HG03521 (cell line): ENCODE results near the gene CCN5.
"Not testable (repeated sequence)": the region's sequence is repeated elsewhere in the genome, so short reads cannot be mapped to it uniquely, and the experiment has no call there.

Experiments used
- ATAC-seq: cut with Tn5 transposase; IDR thresholded peaks from one replicate; pipeline ENCODE4 v1.9.1; 2021; ENCODE audit warnings: mild to moderate bottlenecking, moderate library complexity; ENCODE audit not compliant: unreplicated experiment

The CCN5 gene

DNA sequence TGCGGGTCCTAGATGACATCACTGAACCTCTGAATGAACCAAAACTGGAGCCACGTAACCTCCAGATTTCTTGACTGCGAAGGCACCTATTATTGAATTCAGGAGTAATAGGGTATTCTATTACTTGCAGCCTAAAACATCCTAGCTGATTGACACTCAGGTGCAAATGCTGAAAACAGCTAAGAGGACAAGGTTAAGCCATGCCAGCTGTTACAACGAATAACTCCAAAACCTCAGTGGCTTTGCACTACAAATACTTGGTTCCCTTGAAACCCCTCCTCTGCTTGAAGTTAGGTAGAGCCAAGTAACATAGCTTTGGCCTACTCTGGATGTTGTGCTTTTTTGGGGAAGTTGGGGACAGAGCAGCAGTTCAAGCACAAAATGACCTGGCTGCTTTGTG, 21.0 kb upstream of the CCN5 start:
- no peak for ATAC-seq

DNA sequence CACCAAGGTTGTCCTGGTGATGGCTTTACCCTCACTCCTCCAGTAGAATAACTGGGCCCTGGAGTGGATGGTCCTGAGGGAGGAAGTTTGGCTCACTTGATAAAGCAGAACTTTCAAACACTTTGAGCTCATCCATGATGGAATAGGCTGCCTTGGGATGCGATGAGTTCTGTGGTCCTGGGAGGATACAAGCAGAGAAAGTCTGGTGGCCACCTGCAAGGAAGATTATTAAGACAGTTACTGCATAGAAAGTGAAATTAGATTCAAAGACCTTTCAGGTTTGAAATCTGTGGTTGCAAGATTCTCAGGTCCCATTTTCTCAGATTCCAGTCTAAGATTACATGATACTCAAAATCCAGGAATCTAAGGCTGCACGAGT, 19.9 kb upstream of the CCN5 start:
- ATAC-seq: no peak

DNA sequence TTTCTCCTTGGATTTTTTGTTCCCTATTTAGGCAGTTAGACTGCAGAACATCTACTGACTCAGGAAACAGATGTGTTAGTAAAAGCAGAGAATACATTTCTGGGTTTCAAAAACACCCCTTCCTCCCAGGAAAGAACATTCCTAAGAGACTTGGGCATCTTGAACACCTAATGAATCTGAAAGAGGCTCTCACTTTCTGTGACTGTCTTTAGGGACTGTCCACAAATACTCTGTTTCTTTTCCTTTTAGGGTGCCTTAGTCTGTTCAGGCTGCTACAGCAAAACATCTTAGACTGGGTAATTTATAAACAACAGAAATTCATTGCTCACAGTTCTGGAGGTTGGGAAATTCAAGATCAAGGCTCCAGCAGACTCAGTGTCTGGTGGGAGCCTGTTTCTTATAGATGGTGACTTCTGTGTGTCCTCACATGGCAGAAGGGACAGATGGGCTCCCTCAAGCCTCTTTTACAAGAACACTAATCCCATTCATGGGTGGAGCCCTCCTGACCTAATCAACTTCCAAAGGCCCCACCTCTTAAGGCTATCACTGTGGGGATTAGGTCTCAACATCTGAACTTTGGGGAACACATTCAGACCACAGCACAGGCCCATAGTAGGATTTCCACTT, 19.4 kb upstream of the CCN5 start:
- ATAC-seq: no peak

DNA sequence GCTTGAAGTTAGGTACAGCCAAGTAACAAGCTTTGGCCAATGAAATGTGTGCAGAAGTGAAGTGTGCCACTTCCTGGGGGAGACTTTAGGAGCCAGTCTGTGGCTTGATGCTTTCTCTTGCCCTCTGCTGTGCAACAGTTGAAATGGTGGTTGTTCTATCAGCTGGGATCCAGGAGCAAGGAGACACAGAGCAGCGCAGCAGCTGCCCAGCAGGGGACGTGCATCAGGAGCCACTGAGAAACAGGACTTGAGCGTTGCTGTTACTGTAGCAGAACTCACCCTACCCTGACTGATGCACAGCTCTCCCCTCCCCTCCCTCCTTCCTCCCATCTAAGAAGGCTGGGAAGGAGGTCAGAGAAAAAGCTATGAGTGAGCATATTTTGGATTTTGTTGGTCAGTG, 18.9 kb upstream of the CCN5 start:
- ATAC-seq: no peak

DNA sequence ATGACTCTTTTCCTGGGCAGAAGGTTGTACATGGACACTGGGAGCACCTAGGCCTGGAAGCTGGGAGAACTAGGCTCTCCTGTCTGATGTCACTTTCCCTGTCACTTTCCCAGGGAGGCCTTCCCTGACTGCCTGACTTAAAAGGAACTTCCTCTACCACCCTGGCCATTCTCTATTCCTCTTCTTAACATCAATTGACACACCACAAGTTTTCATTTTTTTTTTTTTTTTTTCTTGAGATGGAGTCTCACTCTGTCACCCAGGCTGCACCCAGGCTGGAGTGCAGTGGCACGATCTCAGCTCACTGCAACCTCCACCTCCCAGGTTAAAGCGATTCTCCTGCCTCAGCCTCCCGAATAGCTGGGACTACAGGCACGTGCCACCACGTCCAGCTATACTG, 18.1 kb upstream of the CCN5 start:
- ATAC-seq: not testable (repeated sequence)

DNA sequence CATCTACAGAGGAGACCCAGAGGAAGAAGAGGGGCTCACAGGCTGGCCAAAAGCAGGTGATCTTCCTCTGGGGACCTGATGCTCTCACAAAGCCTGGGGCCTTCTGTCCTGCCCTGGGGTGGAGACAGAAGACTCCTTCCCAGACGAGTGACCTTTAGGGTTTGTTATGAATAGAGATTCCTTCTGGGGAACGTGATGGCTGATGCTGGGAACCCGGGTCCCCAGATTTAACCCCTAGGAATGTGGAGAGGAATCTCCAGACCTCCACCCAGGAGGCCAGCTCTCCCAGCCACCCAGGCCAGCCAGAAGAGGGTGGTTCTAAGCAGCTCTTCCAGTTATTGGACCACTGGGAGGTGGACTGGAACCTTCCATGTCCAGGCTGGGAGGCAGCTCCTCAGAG, 16.8 kb upstream of the CCN5 start:
- ATAC-seq: no peak

DNA sequence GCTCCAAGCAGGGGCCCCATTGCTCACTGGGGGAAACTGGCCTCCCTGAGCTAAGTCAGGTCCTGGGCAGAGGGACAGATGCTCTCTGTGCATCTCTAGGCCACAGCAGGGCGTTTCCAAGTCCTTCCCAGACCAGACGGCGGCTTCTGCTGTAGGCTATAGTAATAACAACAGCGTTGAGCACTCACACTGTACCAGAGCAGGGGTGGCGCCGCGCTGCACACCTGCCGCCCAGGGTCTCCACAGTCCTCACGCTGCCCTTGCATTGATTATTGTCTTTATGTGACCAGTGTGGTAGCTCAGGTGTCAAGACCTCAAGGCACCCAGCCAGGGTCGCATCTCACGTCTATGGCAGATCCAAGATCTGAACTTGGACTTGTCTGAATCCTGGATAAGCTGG, 14.9 kb upstream of the CCN5 start:
- ATAC-seq: no peak

DNA sequence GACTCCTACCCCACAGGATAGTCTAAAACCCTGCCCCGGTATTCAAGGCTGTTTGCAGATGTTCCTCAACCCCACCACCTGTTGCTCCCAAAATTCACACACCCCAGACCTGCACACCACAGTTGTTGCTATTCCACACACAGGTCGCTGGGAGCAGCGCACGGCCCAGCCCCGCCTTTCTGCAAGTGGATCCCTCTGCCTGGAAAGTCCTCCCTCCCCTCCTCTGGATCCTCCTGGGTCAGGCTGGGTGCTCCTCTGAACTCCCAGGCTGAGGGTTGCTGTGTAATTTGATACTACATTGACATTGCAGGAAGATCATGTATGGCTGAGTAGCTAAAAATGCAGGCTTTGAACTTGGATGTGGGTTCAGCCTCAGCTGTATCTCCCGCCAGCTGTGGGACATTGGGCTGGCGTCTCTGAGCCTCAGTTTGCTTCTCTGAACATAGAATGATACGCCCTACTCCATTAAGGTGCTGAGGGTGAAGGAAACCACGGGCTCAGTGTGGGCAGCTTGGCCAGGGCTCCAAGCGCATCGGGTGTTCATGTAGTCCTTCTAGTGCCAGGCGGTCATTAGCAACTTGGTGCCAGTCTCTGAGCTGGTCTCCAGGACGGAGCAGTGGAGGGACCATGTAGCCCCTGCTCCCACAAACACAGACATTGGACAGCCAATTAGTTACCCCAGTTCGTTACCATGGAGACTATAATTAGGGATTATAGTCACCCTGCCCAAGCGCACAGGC, 13.9 kb upstream of the CCN5 start:
- no peak for ATAC-seq

DNA sequence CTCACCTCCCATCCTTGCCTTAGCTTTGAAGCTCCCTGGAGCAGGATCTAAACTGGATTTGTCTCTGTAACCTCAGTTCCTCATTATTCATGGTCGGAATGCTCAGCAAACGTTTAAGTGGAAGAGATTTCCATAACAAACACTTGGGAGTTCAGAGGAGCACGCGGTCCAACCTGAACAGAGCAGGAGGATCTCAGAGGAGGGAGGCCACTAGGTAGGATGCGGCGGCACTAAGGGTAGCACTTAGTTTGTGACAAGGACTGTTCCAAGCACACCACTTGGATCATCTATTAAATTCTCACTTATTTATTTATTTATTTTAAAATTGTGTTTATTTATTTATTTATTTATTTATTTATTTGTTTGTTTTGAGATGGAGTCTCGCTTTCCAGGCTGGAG, 13.3 kb upstream of the CCN5 start:
- ATAC-seq: no peak

DNA sequence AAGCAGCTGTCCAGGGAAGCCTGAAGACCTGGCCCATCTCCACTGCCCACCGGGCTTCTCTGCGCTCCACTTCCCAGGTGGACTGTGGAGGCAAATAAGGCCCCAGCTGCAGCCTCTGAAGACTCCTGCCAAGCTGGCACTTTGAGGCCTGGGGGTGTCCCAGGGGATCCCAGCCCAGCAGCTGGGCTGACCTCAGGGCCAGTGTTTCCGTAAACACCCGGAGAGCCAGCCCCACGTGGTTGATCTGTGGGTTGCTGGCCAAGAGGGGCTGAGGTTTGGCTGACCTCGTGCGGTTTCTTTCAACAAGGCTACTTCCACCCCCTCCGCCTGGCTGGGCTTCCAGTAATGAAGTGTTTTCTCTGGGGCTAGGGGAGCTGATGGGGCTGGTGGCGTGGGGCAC, 12.4 kb upstream of the CCN5 start:
- no peak for ATAC-seq

DNA sequence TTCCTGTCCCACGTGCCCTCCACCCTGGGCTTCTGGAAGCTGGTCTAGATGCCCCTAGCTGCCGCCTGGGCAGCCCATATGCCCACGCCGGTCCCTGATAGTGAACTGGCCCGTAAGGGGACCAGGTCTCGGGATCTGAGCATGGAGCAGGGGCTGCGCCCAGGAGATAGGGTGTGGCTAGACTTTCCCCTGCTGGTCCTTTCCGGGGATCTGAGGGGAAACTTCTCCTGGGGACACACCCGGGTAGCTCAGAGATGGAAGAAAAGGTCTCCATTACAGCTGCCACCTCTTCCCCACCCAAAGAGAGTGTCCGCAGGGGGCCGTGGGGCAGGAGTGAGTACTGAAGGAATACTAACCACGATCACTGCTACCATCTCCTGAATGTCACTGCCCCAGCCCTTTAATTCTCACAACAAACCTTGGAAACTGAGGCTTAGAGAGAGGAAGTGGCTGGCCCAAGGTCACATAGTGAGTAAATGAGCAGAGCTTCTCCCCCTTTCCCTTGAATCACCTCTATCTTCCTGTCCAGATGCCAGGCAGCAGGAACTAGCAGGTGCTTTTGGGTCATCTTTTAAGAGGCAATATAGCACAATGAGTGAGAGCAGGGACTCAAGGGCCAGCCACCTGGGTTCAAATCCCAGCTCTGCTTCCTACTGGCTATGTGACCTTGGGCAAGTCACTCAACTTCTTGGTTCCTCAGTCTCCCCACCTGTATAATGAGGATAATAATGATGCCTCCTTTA, 11.8 kb upstream of the CCN5 start:
- no peak for ATAC-seq

DNA sequence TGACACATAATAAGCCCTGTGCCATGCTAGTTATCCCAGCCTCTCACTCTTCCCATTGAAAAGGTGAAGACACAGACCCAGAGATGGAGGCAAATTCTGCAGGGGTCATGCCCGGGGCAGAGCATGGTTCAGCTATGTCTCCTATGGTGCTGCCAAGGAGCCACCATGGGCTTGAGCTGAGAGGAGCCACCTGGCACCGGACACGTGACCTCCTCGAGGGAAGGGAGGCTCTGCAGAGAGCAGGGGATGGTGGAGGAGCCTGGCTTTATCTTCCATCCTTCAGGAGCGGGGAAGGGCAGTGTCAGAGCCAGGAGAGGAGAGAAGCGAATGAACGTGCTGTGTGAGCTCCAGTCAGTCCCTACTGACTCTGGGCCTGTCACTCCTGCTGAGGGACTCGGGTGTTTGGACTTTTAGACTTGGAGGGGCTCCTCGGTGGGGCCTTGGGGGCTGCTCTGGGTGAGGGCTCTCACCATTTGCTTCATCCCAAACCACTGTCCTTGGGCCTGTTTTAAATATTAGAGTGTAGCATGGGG, 11.1 kb upstream of the CCN5 start:
- ATAC-seq: no peak

DNA sequence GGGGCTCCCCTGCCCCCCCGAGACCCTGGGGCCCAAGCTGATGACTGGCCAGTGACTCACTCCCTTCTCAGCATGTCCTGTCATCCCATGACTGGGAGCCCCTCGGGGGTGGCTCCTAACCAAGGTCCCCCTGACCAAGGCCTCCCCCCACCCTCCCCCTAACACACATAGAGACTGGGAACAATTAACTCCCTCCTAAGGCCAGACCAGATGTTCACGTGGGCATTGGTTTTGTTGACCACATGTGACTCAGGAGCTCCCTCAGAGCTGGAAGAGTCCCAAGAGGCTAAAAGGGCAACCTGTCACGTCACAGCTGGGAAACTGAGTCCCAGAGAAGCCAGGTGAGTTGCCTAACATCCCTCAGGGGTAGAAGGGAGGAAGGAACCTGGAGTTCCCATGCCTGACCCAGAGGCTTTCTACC, 10.6 kb upstream of the CCN5 start:
- ATAC-seq: no peak

DNA sequence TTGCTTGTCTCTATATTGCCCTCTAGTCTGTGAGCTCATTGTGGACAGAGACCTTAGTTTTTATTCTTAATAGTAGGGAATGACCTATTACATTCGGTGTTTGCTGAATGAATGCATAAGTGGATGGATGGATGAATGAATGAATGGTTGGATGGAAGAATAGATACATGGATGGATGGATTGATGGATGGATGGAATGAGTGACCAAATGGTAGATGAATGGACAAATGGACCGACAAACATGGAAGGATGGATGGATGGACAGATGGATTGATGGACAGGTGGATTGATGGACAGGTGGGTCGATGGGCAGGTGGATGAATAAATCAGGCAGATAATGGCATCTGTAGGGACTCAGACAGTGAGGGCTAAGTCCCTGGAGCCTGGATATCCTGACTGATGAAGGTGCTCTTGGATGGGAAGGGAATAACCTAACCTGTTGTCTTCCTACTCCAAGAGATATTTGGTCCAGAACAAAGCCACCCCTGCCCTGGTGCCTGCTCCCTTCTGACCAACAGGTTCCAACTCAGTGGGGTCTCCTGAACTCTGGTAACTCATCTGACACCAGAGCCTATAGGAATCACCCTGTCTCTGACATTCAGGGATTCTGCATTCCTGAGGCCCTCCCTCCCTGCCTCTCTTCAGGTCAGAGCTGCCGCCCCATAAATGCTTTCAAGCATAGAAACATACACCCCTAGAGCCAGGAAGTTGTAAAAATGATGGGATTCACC, 9.6 kb upstream of the CCN5 start:
- no peak for ATAC-seq

DNA sequence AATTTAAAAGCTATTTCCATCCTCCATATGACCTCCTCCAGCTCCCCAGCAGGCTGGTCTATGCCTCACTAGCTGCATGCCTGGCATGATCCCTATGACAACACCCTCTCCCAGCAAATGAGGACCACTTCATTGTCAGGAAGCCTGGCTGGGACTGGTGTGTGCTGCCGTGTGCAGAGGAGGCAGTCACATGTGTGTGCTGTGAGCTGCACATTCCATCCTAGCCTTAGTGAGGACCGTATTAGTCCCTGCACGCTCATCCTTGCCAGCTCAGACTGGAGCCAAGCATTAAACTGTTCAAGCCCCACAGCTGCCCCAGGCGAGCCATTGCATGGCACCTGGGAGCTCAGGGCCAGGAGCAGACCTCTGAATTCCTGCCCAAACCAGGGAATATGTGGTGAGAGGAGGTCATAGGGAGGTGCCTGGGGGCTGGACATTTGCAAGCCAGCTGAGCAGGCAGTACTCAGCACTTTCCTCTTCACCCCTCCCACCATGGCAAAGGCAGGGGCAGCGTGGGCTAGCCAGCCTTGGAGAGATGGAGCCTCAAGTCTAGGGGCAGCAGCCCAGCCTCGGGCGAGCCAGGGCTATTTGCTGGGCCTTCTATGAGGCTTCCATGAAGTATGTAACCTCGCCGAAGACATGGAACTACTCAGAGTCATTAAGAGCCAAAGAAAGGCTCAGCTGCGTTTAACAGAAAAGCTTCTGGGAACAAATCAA, 8.7 kb upstream of the CCN5 start:
- ATAC-seq: no peak

DNA sequence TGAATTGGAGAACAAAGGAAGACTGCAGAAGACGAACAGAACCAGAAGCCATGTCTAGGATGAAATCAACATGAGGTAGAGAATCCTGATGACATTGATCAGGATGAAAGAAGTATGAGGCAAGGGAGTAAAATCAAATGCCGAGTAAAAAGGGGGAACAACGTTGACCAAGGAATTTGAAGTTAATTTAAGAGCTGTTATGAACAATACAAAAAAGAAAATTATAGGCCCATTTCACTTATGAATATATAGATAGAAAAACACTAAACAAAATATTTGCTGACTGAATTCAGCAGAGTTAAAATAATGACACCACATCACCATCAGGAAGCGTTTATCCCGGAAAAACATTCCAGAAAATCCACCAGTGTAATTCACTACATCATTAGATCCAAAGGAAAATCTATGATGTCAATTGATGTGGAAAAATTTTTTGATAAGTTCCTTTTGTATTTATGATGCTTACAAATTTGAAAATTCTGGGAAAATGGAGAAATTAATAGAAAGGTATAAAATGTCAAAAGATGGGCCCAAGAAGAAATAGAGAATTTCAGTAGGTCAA, 8.1 kb upstream of the CCN5 start:
- no peak for ATAC-seq

DNA sequence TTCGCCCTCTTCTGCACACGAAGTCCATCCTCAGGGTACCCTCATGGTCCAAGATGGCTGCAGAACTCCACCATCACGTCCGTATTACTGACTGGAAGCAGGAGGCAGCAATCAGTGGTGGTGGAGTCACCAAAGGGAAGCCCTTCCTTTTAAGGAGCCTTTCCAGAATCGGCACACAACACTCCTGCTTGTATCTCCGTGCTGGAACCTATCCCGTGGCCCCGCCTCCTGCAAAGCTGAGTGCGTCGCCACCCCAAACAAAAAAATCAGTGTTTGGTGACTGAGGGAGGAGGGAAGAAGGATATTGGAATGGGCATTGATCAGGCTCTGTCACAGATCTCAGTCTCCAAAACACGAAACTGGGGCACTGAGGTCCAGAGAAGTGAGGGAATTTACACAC, 5.8 kb upstream of the CCN5 start:
- no peak for ATAC-seq

DNA sequence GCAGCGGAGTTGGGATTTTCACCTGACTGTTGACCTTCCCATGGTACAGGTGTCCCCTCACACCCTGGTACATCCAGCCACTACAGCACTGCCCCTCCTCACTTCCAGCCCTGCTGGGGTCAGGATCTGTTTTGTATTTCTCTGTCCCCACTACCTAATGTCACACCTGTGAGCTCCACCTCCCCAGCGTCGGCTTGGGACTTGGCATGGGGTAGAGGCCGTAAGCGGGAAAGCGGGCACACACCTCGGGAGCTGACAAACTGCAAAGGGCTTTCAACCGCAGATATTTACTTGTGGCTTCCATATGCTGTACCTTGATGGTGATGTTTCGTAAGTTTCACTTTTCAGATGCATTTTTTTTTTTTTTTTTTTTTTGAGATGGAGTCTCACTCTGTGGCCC, 5.4 kb upstream of the CCN5 start:
- ATAC-seq: no peak

DNA sequence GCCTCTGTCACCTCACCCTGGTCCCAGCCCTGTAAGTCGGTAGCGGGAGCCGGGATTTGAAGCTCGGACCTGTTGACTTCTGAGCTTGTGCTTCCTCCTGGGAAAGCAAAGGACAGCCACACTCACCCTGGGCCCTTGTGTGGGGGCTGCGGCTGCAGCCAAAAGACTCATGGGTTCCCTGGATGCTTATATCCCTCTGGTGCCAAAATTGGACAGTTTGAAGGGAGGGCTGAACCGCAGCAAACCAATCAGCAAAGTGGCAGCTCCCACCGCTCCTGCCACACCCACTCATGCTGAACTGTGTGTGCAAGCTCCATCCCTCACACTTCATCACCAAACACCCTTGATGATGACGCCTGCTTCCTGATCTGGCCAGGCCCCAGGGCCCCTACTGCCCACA, 3.9 kb upstream of the CCN5 start:
- no peak for ATAC-seq

DNA sequence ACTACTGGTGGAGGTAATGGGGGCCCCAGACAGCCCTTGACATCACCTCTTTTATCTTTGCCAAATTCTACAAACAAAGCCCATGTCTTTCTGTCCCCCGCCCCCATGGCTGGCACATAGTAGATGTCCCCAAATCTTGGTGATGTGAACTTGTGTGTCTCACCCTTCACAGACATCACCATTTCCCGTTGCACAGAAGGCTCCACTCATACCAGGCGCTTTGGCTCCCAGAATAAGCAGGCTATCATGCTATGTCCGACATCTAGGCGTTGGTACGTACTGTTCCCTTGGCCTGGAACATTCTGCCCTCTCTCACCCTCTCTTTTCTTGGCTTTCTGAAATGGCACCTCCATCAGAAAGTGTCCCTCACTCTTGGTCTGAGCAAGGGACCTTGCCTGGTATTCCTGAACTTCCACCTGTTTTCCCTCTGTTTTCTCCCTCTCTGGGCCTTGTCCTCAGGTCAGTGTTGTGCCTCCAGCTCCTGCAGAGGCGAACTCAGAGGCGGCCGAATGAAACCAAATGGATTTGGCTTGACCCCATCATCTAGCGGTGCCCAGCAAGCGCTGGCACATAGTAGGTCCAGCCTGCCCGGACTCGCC, 968 bp upstream of the CCN5 start:
- ATAC-seq: no peak
